HCT116 (cell line): ENCODE measurements around the gene TNFRSF18.

Experiments
- CEBPB ChIP-seq: IDR thresholded peaks from 2 replicates; pipeline ENCODE4 v1.6.1; 2012; ENCODE audit warnings: low read depth
- CTCF ChIP-seq, 3 experiments: fragments of 200-600 bp in 1 of 3; sonication (generic) in 1 of 3; IDR thresholded peaks in 2 of 3; conservative IDR thresholded peaks in 1 of 3; 2 replicates each; pipeline ENCODE4 v1.5.1; 2012 to 2017; ENCODE audit warnings: low read depth in 2 of 3, low read length in 2 of 3, antibody characterized with exemption in 1 of 3, borderline replicate concordance in 1 of 3, control low read depth in 1 of 3, mild to moderate bottlenecking in 1 of 3, mixed read lengths in 1 of 3, mixed run types in 1 of 3, moderate library complexity in 1 of 3; ENCODE audit not compliant: insufficient read depth in 1 of 3
- EZH2phosphoT487 ChIP-seq: fragments of 200-600 bp; IDR thresholded peaks from 2 replicates; pipeline ENCODE4 v1.6.1; 2018; ENCODE audit warnings: antibody characterized with exemption, borderline replicate concordance
- POLR2AphosphoS5 ChIP-seq: IDR thresholded peaks from 2 replicates; pipeline ENCODE4 v1.6.1; 2011; ENCODE audit warnings: mild to moderate bottlenecking, low read depth, low read length, moderate library complexity
- YY1 ChIP-seq: IDR thresholded peaks from 2 replicates; pipeline ENCODE4 v1.6.1; 2011; ENCODE audit warnings: low read length, low read depth, moderate library complexity, mild to moderate bottlenecking; ENCODE audit not compliant: insufficient replicate concordance; ENCODE audit errors: extremely low read depth

- TF ChIP-seq EZH2phosphoT487 (no peak), CEBPB (no peak), CTCF (IDR thresholded peaks at IDR 0.05 in 2 of 3, conservative IDR thresholded peaks at IDR 0.05 in 1 of 3; ENCODE audit: borderline replicate concordance in 1 of 3, insufficient read depth in 1 of 3, low read depth in 2 of 3, low read length in 2 of 3) (no peak), POLR2AphosphoS5 (no peak), YY1 (no peak)
Measured at GRCh38 chr1:1183833-1184775, 22.3 kb downstream of the TNFRSF18 start.
